T47D (cell line): Measurements from ENCODE around the gene KCNT1.

Source experiments
- DNase-seq, 2 experiments: peaks; one replicate each; pipeline versions ENCODE4 v3.0.0 to v3.0.0-alpha.2; 2011 to 2012; ENCODE audit warnings: low read depth in 1 of 2, low spot score in 1 of 2
- JUND ChIP-seq: IDR thresholded peaks from 2 replicates; pipeline ENCODE4 v1.6.1; 2012; ENCODE audit warnings: low read depth
- in situ Hi-C: cut with HindIII; loops from 2 replicates; pipeline ENCODE4 v1.10.0; 2016; ENCODE audit warnings: low sequenced_read_pairs, low pct_unique_long_range_greater_than_20kb

Gene KCNT1

DNA sequence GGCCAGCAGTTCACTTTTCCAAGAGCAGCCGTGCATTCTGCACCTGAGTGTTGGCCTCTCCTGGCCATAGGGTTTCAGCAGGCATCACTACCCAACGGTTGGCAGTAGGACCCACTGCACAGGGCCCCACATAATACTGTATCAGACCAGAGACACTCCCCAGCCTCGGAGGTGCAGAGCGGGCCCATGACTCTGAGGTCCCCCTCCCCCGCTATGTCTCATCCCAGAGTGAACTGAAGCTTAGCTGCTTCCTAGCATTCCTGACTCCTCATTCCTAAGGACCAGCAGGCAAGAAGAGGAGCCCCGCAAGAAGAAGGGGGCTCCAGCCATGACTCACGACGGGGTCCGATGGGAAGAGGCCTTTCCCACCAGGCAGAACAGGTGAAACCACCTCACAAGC is 138.1 kb downstream of the KCNT1 start:
- DNase-seq: no peak
- in situ Hi-C loops: no loop called here
- no peak for TF ChIP-seq JUND

DNA sequence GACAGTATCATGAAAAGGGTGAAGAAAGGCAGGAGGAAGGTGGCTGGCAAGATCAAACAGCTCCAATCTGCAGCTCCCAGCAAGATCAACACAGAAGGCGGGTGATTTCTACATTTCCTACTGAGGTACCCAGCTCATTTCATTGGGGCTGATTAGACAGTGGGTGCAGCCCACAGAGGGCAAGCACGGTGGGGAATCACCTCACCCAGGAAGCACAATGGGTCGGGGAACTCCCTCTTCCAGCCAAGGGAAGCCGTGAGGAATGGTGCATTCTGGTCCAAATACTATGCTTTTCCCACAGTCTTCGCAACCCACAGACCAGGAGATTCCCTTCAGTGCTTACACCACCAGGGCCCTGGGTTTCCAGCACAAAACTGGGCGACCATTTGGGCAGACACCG is 138.6 kb downstream of the KCNT1 start:
- DNase-seq: no peak
- no peak for TF ChIP-seq JUND
- in situ Hi-C loops: no loop called here
